ENCODE measurements around the gene HOXA1. TPM values are rescaled to one million over a fixed set of nuclear protein-coding genes. Genes with fewer than 3 reads are reported as not detected.

The HOXA1 gene
- total RNA-seq, 2 experiments from 2014 or later, result 0.24 to 0.35 TPM

Other genes starting within 250 kb of the HOXA1 start
- 10 to 100 TPM in 1 of 2 experiments, 1 to 10 TPM in 1; 9.1 to 10.2 TPM for gene SKAP2, start 231.4 kb downstream of the HOXA1 start, total RNA-seq
- gene HOXA2, start 6.7 kb upstream of the HOXA1 start, total RNA-seq, result not detected
- gene HOXA4, start 34.8 kb upstream of the HOXA1 start, total RNA-seq, result not detected
- not detected for gene HOXA5, start 47.7 kb upstream of the HOXA1 start, total RNA-seq
- not detected for gene HOXA6, start 51.8 kb upstream of the HOXA1 start, total RNA-seq
- not detected for gene HOXA3, start 56.6 kb upstream of the HOXA1 start, total RNA-seq
- gene HOXA7, start 60.7 kb upstream of the HOXA1 start, total RNA-seq, result not detected
- not detected for gene HOXA9, start 69.5 kb upstream of the HOXA1 start, total RNA-seq
- not detected for gene HOXA10, start 78.3 kb upstream of the HOXA1 start, total RNA-seq
- gene HOXA11, start 89.2 kb upstream of the HOXA1 start, total RNA-seq, result under 1 TPM in 1 of 2 experiments, not detected in 1; 0.10 TPM
- gene HOXA13, start 104.1 kb upstream of the HOXA1 start, total RNA-seq, result not detected
- gene EVX1, start 146.8 kb upstream of the HOXA1 start, total RNA-seq, result not detected

All from activated naive CD8-positive, alpha-beta T cell treated with anti-CD3 and anti-CD28 coated beads for 36 hours (primary cell).